Measurements from ENCODE around the gene CARM1.

CARM1 gene

DNA sequence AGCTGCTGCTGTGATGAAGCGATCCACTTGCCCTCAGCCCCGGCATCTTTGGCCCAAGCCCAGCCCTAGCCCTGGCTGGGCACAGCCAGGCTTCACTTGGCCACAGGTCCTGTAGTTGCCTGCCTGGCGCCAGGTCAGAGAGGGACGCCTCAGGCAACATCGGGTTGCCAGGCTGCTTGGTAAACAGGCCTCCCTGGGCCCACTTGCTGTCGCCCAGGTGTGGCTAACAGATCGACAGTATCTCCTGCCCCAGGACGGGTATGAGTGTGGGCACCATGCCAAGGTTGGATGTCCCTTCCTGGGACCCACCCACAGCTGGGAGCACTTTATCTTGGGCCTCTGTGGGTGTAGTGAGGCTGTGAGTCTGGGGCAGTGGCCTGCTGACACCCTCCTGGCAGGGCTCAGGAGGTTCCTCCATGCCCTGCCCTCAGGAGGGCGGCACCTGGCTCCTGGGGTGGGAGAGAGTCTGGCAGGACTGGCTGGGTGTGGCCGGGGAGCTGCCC is 27.8 kb downstream of the CARM1 start:
- DNase-seq = peak in 23 of 58 donors; percentile 5 to 54 (median 25)

DNA sequence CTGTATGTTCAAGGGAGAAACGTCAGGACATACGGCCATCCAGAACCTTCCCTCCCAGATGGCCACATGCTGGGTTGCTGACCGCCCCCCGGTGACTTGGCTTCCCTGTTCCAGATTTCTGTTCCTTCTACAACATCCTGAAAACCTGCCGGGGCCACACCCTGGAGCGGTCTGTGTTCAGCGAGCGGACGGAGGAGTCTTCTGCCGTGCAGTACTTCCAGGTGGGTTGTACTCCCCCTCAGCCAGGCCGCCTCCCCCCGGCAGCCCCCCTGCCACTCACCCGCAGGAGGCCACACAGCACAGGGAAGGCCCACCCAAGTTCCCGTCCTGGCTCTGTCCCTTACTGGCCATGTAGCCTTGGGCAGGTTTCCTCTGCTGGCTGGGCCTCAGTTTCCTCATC is 36.6 kb downstream of the CARM1 start:
- DNase-seq = no peak

DNA sequence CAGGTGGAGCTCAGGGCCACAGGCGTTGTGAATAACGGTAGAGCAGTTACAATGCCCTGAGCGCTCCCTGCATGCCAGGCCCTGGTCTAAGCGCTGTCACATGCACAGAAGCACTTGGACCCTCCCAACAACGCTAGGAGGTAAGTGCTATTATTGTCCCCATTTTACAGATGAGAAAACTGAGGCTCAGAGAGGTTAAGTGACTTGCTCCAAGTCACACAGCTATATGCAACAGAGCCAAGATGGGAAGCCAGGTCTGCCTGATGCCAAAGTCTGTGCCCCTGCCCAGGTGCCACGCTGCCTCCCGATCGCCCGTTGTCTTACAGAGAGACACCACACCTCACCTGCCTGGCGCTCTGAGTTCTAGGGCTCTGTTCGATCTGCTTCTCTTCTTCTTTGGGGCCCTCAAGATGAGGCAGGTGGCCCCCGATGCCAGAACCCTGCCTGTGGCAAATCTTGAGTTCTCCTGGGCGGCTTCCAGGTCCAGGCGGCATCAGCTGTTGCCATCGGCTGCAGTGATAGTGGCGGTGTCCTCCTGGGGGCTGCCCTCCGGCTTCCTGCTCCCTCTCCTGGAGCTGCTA is 37.1 kb downstream of the CARM1 start:
- no peak for DNase-seq

DNA sequence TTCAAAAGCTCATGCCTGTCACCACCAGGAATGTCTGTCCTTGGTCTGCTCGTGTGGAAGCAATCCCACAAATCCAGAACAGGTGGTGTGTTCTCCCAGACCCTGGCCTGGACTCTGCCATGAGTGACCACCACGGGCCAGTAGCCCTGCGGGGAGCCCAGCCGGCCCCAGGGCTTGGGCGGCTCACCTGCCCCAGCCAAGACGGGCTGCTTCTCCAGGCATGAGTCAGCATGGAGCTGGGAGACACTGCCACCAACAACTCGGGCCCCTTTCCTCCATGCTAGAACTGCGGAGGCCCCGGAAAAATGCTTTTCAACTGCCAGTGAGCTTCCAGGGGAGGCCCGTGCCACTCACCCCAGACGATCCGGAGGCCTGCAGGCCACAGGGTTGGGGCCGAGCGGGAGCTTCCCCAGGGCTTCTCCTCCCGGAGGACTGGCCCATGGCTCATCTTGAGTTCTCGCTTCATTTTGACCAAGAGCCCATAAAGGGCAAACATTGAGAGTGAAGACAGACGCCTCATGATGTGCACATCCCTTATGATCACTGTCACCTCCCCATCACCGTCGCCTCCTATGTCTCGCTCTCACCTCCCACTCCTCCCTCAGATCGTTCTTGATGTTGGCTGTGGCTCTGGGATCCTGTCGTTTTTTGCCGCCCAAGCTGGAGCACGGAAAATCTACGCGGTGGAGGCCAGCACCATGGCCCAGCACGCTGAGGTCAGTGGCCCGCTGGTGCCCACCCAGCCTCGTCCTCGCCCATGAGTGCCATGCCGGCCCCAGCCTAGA is 40.4 kb downstream of the CARM1 start:
- DNase-seq = no peak

DNA sequence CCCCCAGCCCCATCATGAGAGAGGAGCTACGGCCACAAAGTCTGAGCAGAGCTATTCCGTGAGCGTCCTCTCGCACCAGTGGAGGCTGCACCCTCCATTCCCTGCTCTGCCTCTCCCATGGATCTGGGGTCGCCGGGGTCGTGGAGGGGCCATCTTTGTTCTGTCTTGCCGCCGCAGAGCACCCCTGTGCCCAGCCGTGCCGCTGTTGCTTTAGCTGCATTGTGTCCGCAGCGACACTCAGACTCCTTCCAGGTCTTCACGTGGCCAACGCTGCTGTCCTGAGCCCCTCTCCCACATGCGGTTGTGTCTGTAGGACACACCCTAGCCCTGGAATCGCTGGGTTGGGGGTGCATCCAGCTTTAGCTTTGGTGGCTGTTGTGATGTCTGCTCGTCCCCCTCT is 41.3 kb downstream of the CARM1 start:
- DNase-seq = no peak

DNA sequence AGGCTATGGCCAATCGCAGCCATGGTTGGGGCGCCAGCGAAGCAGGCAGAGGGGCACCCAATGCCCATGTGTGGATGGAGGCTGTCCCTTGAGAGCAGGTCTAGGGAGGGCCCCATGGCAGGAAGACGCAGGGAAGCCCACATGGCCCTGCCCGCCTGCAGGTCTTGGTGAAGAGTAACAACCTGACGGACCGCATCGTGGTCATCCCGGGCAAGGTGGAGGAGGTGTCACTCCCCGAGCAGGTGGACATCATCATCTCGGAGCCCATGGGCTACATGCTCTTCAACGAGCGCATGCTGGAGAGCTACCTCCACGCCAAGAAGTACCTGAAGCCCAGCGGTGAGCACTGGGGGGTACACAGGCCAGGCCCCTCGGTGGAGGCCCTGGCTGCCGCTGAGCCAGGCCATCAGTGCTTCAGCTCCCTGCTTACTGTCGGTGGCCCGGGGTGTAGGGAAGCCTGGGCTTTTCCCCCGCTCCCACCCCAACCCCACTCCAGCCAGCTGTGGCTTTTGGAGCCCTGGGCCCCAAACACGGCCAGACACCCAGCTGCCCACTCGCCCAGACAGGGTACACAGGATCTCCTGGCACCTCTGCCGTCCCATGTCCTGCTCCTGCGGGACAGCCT is 42.5 kb downstream of the CARM1 start:
- DNase-seq = no peak

DNA sequence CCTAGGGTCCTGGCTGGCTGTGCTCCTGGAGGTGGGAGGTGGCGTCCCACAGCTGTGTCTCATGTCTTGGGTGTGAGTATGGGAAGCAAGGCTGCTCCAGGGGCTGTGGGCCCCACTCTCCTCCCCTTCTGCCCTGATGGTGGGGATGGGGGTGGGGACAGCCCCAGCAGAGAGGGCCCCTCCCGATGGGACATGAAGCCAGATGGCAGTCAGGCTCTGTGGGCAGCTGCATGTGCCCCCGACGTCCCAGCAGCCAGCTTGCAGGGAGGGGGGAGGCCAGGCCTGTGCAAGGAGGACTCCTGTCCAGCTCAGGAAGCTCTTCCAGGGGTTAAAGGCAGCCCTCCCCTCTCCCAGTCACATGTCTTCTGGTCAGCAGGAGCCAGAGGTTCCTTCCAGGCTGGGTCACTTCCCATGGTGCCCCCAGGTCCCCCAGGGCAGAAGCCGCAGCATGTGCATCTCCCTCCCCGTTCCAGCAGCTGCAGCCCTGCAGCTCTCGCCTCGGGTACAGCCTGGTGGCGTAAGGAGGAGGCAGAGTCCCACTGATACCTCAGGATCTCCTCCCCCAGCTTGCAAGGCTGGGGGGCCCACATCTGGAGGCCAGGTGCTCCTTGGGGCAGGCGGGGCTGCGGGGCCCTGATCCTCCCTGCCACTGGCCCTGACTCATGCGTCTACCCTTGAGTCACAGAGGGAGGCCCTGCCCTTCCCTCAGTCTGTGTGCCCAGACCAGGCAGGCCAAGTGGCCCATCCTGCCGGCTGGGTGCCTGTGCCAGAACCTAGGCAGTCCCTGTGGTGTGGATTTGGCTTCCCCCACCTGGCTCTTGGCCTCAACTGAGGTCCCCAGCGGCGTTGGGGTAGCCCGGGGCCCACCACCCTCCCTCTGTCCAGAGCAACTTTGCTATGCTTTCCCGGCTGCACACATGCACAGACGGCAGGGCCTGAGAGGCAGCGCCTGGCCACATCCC is 44.1 kb downstream of the CARM1 start:
- DNase-seq = no peak

DNA sequence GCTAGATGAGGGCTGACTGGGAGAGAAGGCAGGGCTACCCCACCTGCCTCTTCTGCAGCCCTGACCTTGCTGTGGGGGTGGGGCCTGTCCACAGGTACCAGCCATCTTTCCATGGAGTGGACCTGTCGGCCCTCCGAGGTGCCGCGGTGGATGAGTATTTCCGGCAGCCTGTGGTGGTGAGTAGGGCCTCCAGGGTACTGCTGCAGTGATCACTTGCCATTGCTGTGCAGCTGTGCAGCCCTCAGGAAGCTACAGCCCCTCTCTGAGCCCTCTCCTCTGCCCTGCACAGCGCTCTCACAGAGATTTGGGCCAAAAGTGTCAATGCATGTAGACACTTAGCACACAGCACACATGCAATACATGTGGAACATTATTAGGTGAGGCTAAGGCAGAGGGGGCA is 45.2 kb downstream of the CARM1 start:
- no peak for DNase-seq

DNA sequence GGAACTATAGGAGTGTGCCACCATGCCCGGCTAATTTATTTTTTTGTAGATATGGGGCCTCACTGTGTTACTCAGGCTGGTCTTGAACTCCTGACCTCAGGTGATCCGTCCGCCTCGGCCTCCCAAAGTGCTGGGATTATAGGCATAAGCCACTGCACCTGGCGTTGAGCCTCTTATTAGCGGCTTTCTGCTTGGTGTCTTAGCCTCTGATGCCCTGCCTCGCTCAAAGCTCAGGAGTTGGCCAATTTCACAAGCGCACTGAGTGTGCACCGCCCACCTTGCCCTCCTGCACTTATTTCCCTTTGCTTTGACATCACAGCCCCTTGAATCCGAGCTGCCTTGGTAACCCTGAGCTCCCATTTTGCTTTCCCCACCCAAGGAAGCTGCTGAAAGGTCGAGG is 47.0 kb downstream of the CARM1 start:
- DNase-seq = no peak

DNA sequence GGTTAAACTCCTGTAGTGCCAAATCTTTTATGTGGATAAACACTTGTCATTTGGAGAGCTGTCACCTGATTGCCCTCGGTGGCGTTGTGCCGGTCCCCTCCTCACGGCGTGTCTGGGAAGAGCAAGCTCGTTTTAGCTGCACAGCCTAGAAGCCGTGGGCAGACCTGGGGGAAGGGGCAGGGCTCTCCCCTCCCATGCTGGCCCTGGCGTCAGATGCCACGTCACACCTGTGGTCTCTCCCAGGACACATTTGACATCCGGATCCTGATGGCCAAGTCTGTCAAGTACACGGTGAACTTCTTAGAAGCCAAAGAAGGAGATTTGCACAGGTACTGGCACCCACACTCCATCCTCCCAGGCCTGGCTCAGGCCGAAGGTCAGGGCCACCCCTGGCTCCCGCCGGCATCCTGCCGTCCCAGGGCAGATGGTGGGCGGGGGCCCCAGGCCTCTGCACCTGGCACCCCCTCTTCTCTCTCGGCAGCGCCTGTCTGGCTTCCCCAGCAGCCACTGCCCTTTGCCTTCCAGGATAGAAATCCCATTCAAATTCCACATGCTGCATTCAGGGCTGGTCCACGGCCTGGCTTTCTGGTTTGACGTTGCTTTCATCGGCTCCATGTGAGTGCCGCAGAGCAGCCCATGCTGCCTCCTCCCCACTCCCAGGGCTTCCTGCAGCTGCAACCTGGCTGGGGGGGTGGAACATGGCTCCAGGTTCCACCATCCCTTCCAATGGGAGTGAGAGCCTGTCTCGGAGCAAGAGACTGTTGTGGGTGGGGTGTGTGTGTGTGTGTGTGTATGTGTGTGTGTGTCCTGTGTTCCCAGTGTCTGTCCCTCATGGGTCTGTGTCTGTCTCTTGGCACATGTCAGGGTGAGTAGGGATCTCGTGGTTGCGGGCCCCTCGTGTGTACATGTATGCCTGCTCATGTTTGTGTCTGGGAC is 48.3 kb downstream of the CARM1 start:
- DNase-seq = peak in 1 of 58 donors; percentile 17

DNA sequence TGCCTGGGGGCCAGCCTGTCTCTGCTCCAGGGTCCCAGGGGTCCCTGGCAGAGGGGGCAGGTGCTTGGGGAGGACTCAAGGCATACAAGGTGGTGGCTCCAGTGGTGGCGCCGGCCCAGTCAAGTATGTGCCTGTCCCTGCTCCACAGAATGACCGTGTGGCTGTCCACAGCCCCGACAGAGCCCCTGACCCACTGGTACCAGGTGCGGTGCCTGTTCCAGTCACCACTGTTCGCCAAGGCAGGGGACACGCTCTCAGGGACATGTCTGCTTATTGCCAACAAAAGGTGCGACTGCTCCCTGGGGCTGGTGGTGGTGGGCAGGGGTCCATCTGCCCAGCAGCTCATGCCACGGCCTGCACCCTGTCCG is 48.9 kb downstream of the CARM1 start:
- DNase-seq = no peak

DNA sequence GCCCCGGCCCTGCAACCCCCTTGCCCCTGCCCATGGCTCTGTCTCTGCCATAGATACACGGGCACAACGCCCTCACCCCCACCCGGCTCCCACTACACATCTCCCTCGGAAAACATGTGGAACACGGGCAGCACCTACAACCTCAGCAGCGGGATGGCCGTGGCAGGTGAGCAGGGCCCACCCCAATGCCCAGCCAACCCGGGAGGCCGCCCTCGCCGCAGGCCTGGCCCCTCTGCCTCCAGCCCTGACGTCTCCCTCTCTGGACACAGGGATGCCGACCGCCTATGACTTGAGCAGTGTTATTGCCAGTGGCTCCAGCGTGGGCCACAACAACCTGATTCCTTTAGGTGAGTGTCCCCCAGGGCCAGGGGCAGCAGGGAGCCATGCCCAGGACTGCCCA is 49.4 kb downstream of the CARM1 start:
- DNase-seq = peak in 1 of 58 donors; percentile 52

DNA sequence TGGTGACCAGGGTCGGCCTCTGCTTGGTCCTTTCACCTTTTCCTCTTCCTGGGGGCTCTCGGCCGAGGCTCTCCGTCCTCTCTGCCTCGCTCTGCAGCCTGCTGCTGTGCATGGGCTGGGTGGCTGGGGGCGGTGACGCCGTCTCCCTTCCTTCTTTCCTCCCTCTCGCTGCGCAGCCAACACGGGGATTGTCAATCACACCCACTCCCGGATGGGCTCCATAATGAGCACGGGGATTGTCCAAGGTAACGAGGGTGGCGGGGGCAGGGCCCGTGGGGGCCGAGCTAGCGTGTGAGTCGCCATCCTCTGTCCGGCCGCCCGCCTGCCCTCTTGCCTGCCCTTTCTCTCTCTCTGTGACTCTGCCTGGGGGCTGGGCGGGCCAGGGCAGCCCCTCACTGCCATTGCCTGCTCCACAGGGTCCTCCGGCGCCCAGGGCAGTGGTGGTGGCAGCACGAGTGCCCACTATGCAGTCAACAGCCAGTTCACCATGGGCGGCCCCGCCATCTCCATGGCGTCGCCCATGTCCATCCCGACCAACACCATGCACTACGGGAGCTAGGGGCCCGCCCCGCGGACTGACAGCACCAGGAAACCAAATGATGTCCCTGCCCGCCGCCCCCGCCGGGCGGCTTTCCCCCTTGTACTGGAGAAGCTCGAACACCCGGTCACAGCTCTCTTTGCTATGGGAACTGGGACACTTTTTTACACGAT is 50.0 kb downstream of the CARM1 start:
- peak in 15 of 58 donors; percentile 7 to 58 (median 23) for DNase-seq

DNA sequence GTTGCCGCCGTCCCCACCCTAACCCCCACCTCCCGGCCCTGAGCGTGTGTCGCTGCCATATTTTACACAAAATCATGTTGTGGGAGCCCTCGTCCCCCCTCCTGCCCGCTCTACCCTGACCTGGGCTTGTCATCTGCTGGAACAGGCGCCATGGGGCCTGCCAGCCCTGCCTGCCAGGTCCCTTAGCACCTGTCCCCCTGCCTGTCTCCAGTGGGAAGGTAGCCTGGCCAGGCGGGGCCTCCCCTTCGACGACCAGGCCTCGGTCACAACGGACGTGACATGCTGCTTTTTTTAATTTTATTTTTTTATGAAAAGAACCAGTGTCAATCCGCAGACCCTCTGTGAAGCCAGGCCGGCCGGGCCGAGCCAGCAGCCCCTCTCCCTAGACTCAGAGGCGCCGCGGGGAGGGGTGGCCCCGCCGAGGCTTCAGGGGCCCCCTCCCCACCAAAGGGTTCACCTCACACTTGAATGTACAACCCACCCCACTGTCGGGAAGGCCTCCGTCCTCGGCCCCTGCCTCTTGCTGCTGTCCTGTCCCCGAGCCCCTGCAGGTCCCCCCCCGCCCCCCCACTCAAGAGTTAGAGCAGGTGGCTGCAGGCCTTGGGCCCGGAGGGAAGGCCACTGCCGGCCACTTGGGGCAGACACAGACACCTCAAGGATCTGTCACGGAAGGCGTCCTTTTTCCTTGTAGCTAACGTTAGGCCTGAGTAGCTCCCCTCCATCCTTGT is 50.7 kb downstream of the CARM1 start:
- DNase-seq = no peak

DNA sequence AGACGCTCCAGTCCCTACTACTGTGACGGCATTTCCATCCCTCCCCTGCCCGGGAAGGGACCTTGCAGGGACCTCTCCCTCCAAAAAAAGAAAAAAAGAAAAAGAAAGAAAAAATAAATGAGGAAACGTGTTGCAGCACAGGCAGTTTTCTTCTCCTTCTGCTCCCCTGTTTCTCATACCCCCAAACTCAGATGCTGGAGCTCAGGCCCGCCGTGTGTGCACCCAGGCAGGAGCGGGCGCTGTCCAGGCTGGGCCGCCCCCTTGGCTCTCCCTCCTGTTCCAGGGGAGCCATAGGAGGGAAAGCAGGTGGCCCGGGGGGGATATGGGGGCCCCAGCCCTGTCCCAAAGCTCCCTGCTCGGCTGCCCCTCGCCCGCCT is 51.3 kb downstream of the CARM1 start:
- DNase-seq = no peak

DNA sequence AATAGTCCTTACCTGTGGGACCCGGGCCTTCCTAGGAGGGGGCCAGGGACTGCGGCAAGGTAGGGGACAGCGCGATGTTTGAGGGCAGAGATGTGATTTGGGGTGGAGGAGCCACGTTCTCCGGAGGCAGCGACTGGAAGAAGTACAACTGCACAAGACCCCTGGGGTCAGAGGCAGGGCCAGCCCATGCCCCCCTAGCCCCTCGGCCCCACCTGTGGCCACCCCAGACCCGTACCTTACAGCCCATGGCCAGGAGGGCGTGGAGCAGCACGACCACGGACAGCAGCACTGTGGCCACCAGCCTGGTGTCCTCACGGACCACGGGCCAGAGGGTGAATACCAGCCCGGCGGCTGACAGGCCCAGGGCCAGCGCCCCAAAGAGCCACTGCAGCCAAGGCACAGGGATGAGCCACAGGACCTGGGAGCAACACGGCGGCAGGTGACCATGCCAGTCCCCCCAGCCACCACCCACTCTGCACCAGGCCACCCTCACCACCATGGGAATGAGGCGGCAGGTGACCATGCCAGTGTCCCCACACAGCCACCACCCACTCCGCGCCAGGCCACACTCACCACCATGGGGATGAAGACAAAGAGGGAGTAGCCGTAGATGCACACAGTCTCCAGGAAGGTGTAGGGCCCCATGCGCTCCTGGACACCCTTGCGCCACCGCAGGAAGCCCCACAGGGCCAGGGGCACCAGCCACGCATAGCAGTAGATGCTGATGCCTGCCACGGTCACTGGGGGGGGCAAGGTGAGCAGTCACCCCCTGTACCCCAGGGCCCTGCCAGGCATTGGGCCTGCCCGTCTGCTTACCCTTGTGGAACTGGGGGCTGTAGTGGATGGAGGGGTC is 52.1 kb downstream of the CARM1 start:
- DNase-seq = no peak

DNA sequence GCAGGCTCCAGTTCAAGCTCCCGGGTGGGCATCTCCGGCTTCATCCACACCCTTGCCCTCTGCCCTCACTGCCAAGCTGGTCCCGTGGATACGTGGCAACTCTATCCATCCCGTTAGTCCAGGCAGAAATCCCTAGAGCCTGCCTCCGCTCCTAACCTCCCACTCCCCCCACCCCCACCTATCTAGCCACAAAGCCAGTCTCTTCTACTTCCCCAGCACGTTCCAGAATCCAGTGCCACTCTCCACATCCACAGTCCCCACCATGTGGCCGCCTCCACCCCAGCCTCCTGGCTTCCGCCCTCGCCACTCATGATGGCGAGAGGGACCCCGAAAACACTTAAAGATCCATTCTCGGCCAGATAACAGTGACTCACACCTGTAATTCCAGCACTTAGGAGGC is 53.2 kb downstream of the CARM1 start:
- no peak for DNase-seq
